ENCODE measurements around the gene CNGB1.

The CNGB1 gene

DNA sequence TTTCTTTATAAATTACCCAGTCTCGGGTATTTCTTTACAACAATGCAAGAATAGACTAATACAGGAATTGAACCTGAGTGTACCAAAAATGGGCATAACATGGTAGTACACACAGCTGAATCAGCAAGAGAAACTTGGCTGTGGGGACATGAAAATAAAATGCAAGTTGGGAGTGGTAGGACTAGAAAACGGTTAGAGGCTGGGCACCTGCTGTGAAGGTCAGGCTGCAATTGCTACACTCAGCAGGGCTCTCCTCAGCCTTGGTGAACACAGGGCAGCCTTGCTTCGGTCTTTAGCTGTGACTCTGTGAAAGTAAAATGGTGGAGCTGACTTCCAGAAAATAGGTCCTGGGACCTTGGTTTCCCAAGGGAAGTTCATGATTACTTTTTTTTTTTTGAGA lies 45.6 kb downstream of the CNGB1 start:
- no peaks in the 10 kb centered on the region for H3K36me3 ChIP-seq (ENCODE audit: control insufficient read depth in 4 of 4, insufficient read depth in 4 of 4, low read length in 3 of 4)
- ChIA-PET POLR2A (no interaction called here), CTCF (interaction anchor here (1.0 kb wide), 1 partner anchor 10 kb away, joined by 3 read pairs; no protein-coding TSS in a partner anchor)
- 83% methylated on average over 2 of the region's 3 CpGs for WGBS (ENCODE audit: insufficient coverage)
- H3K4me3 ChIP-seq (ENCODE audit: control insufficient read depth in 1 of 7, extremely low read depth in 1 of 7, insufficient read depth in 4 of 7, low read depth in 2 of 7, low read length in 6 of 7), result no peak overlapping the region
- no peak overlapping the region for H3K27ac ChIP-seq (ENCODE audit: insufficient read depth in 1 of 2, low read depth in 1 of 2, low read length in 2 of 2, poor library complexity in 1 of 2, severe bottlenecking in 2 of 2)
- peaks cover 0 to 1% (median 0%) of the 10 kb centered on the region in 5 experiments for H3K9me3 ChIP-seq (ENCODE audit: control extremely low read depth in 1 of 5, control insufficient read depth in 4 of 5, insufficient read depth in 2 of 5, low read depth in 1 of 5, low read length in 4 of 5)
- no peak for DNase-seq
- no peaks in the 10 kb centered on the region for H3K4me1 ChIP-seq (ENCODE audit: control extremely low read depth in 1 of 4, control insufficient read depth in 4 of 4, insufficient read depth in 4 of 4, low read length in 3 of 4)
- H3K27me3 ChIP-seq (replicated peaks in 2 of 5; ENCODE audit: control insufficient read depth in 4 of 5, insufficient read depth in 5 of 5, low read length in 4 of 5), result no peaks in the 10 kb centered on the region

GRCh38 chr16:57924514-57924913 lies 46.4 kb downstream of the CNGB1 start:
- Histone ChIP-seq H3K9me3 (ENCODE audit: control extremely low read depth in 1 of 5, control insufficient read depth in 4 of 5, insufficient read depth in 2 of 5, low read depth in 1 of 5, low read length in 4 of 5) (no peaks in the 10 kb centered on the region), H3K4me3 (ENCODE audit: control insufficient read depth in 1 of 7, extremely low read depth in 1 of 7, insufficient read depth in 4 of 7, low read depth in 2 of 7, low read length in 6 of 7) (no peak overlapping the region), H3K27me3 (replicated peaks in 2 of 5; ENCODE audit: control insufficient read depth in 4 of 5, insufficient read depth in 5 of 5, low read length in 4 of 5) (no peaks in the 10 kb centered on the region), H3K4me1 (ENCODE audit: control extremely low read depth in 1 of 4, control insufficient read depth in 4 of 4, insufficient read depth in 4 of 4, low read length in 3 of 4) (no peaks in the 10 kb centered on the region), H3K27ac (ENCODE audit: insufficient read depth in 1 of 2, low read depth in 1 of 2, low read length in 2 of 2, poor library complexity in 1 of 2, severe bottlenecking in 2 of 2) (no peak overlapping the region), H3K36me3 (ENCODE audit: control insufficient read depth in 4 of 4, insufficient read depth in 4 of 4, low read length in 3 of 4) (no peaks in the 10 kb centered on the region)
- no peak for DNase-seq
- WGBS (ENCODE audit: insufficient coverage), result 100% methylated on average over 5 of the region's 6 CpGs
- POLR2A ChIA-PET, result interaction anchor here (0.6 kb wide), 1 partner anchor 657 kb away, joined by 7 read pairs; no protein-coding TSS in a partner anchor
- CTCF ChIA-PET, result no interaction called here

- WGBS (ENCODE audit: insufficient coverage), result 100% methylated on average over 1 of the region's 2 CpGs
- Histone ChIP-seq H3K27ac (ENCODE audit: insufficient read depth in 1 of 2, low read depth in 1 of 2, low read length in 2 of 2, poor library complexity in 1 of 2, severe bottlenecking in 2 of 2) (no peak overlapping the region), H3K36me3 (ENCODE audit: control insufficient read depth in 4 of 4, insufficient read depth in 4 of 4, low read length in 3 of 4) (no peaks in the 10 kb centered on the region), H3K27me3 (replicated peaks in 2 of 5; ENCODE audit: control insufficient read depth in 4 of 5, insufficient read depth in 5 of 5, low read length in 4 of 5) (no peaks in the 10 kb centered on the region), H3K4me3 (ENCODE audit: control insufficient read depth in 1 of 7, extremely low read depth in 1 of 7, insufficient read depth in 4 of 7, low read depth in 2 of 7, low read length in 6 of 7) (no peak overlapping the region), H3K4me1 (ENCODE audit: control extremely low read depth in 1 of 4, control insufficient read depth in 4 of 4, insufficient read depth in 4 of 4, low read length in 3 of 4) (no peaks in the 10 kb centered on the region), H3K9me3 (ENCODE audit: control extremely low read depth in 1 of 5, control insufficient read depth in 4 of 5, insufficient read depth in 2 of 5, low read depth in 1 of 5, low read length in 4 of 5) (no peaks in the 10 kb centered on the region)
- ChIA-PET POLR2A (no interaction called here), CTCF (no interaction called here)
- DNase-seq, result no peak
Measured at GRCh38 chr16:57923841-57924240, 47.1 kb downstream of the CNGB1 start.

DNA sequence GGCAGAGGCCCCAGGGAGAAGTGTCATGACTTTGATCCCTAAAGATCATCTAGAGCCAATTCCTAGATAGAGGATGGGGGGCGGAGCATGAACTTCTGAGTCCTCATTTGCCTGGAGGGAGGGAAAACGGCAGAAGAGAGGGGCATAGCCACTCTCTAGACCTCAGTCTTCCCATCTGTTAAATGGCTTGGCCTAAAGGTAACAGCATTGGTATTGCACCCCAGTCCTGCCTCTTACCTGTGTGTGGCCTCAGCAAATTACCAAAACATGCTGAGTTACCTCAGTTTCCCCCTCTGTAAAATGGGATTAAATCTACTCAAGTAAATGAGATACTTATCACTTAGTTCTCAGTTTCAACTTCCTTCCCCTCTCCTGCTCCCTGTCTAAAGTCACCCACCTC lies 47.5 kb downstream of the CNGB1 start:
- no CpG with 5 or more reads among the region's 2 CpGs for WGBS (ENCODE audit: insufficient coverage)
- H3K27me3 ChIP-seq (replicated peaks in 2 of 5; ENCODE audit: control insufficient read depth in 4 of 5, insufficient read depth in 5 of 5, low read length in 4 of 5), result no peaks in the 10 kb centered on the region
- no peaks in the 10 kb centered on the region for H3K9me3 ChIP-seq (ENCODE audit: control extremely low read depth in 1 of 5, control insufficient read depth in 4 of 5, insufficient read depth in 2 of 5, low read depth in 1 of 5, low read length in 4 of 5)
- no peaks in the 10 kb centered on the region for H3K36me3 ChIP-seq (ENCODE audit: control insufficient read depth in 4 of 4, insufficient read depth in 4 of 4, low read length in 3 of 4)
- ChIA-PET POLR2A (no interaction called here), CTCF (interaction anchor here (1.9 kb wide), 1 partner anchor 8 kb away, joined by 6 read pairs; no protein-coding TSS in a partner anchor)
- no peak for DNase-seq
- no peak overlapping the region for H3K27ac ChIP-seq (ENCODE audit: insufficient read depth in 1 of 2, low read depth in 1 of 2, low read length in 2 of 2, poor library complexity in 1 of 2, severe bottlenecking in 2 of 2)
- H3K4me1 ChIP-seq (ENCODE audit: control extremely low read depth in 1 of 4, control insufficient read depth in 4 of 4, insufficient read depth in 4 of 4, low read length in 3 of 4), result no peaks in the 10 kb centered on the region
- no peak overlapping the region for H3K4me3 ChIP-seq (ENCODE audit: control insufficient read depth in 1 of 7, extremely low read depth in 1 of 7, insufficient read depth in 4 of 7, low read depth in 2 of 7, low read length in 6 of 7)

GRCh38 chr16:57920880-57921229 lies 50.1 kb downstream of the CNGB1 start:
- no peaks in the 10 kb centered on the region for H3K36me3 ChIP-seq (ENCODE audit: control insufficient read depth in 4 of 4, insufficient read depth in 4 of 4, low read length in 3 of 4)
- POLR2A ChIA-PET, result interaction anchor here (0.6 kb wide), 1 partner anchor 39 kb away, joined by 4 read pairs; no protein-coding TSS in a partner anchor
- no peaks in the 10 kb centered on the region for H3K4me1 ChIP-seq (ENCODE audit: control extremely low read depth in 1 of 4, control insufficient read depth in 4 of 4, insufficient read depth in 4 of 4, low read length in 3 of 4)
- H3K9me3 ChIP-seq (ENCODE audit: control extremely low read depth in 1 of 5, control insufficient read depth in 4 of 5, insufficient read depth in 2 of 5, low read depth in 1 of 5, low read length in 4 of 5), result no peaks in the 10 kb centered on the region
- no peak overlapping the region for H3K27ac ChIP-seq (ENCODE audit: insufficient read depth in 1 of 2, low read depth in 1 of 2, low read length in 2 of 2, poor library complexity in 1 of 2, severe bottlenecking in 2 of 2)
- no peak for DNase-seq
- H3K27me3 ChIP-seq (replicated peaks in 2 of 5; ENCODE audit: control insufficient read depth in 4 of 5, insufficient read depth in 5 of 5, low read length in 4 of 5), result no peaks in the 10 kb centered on the region
- no peak overlapping the region for H3K4me3 ChIP-seq (ENCODE audit: control insufficient read depth in 1 of 7, extremely low read depth in 1 of 7, insufficient read depth in 4 of 7, low read depth in 2 of 7, low read length in 6 of 7)
- CTCF ChIA-PET, result interaction anchor here (0.9 to 2.5 kb wide), 4 partner anchors 14 to 27 kb away, joined by 3 to 9 read pairs (median 6); no protein-coding TSS in a partner anchor
- 100% methylated on average over 2 of the region's 2 CpGs for WGBS (ENCODE audit: insufficient coverage)

- Histone ChIP-seq H3K9me3 (ENCODE audit: control extremely low read depth in 1 of 5, control insufficient read depth in 4 of 5, insufficient read depth in 2 of 5, low read depth in 1 of 5, low read length in 4 of 5) (no peaks in the 10 kb centered on the region), H3K27ac (ENCODE audit: insufficient read depth in 1 of 2, low read depth in 1 of 2, low read length in 2 of 2, poor library complexity in 1 of 2, severe bottlenecking in 2 of 2) (no peak overlapping the region), H3K27me3 (replicated peaks in 2 of 5; ENCODE audit: control insufficient read depth in 4 of 5, insufficient read depth in 5 of 5, low read length in 4 of 5) (no peaks in the 10 kb centered on the region), H3K4me1 (ENCODE audit: control extremely low read depth in 1 of 4, control insufficient read depth in 4 of 4, insufficient read depth in 4 of 4, low read length in 3 of 4) (no peaks in the 10 kb centered on the region), H3K36me3 (ENCODE audit: control insufficient read depth in 4 of 4, insufficient read depth in 4 of 4, low read length in 3 of 4) (no peaks in the 10 kb centered on the region), H3K4me3 (ENCODE audit: control insufficient read depth in 1 of 7, extremely low read depth in 1 of 7, insufficient read depth in 4 of 7, low read depth in 2 of 7, low read length in 6 of 7) (no peak overlapping the region)
- CTCF ChIA-PET, result interaction anchor here (0.9 to 2.5 kb wide), 3 partner anchors 14 to 27 kb away, joined by 3 to 9 read pairs (median 5); no protein-coding TSS in a partner anchor
- POLR2A ChIA-PET, result interaction anchor here (0.6 kb wide), 1 partner anchor 40 kb away, joined by 4 read pairs; no protein-coding TSS in a partner anchor
- 90% methylated on average over 11 of the region's 14 CpGs for WGBS (ENCODE audit: insufficient coverage)
- no peak for DNase-seq
Measured at GRCh38 chr16:57920215-57920879, 50.6 kb downstream of the CNGB1 start.

GRCh38 chr16:57918994-57919393 lies 51.9 kb downstream of the CNGB1 start:
- Histone ChIP-seq H3K4me3 (ENCODE audit: control insufficient read depth in 1 of 7, extremely low read depth in 1 of 7, insufficient read depth in 4 of 7, low read depth in 2 of 7, low read length in 6 of 7) (no peak overlapping the region), H3K9me3 (ENCODE audit: control extremely low read depth in 1 of 5, control insufficient read depth in 4 of 5, insufficient read depth in 2 of 5, low read depth in 1 of 5, low read length in 4 of 5) (no peaks in the 10 kb centered on the region), H3K27ac (ENCODE audit: insufficient read depth in 1 of 2, low read depth in 1 of 2, low read length in 2 of 2, poor library complexity in 1 of 2, severe bottlenecking in 2 of 2) (no peak overlapping the region), H3K27me3 (replicated peaks in 2 of 5; ENCODE audit: control insufficient read depth in 4 of 5, insufficient read depth in 5 of 5, low read length in 4 of 5) (no peaks in the 10 kb centered on the region), H3K4me1 (ENCODE audit: control extremely low read depth in 1 of 4, control insufficient read depth in 4 of 4, insufficient read depth in 4 of 4, low read length in 3 of 4) (no peaks in the 10 kb centered on the region), H3K36me3 (ENCODE audit: control insufficient read depth in 4 of 4, insufficient read depth in 4 of 4, low read length in 3 of 4) (no peaks in the 10 kb centered on the region)
- 97% methylated on average over 5 of the region's 6 CpGs for WGBS (ENCODE audit: insufficient coverage)
- DNase-seq, result no peak
- CTCF ChIA-PET, result interaction anchor here (0.7 to 2.5 kb wide), 2 partner anchors 12 kb away, joined by 3 to 9 read pairs; no protein-coding TSS in a partner anchor
- POLR2A ChIA-PET, result no interaction called here
